Peyer's patch (tissue), 4 donors: Measurements from ENCODE around the gene CCDC177. TPM values are rescaled to one million over a fixed set of nuclear protein-coding genes. Genes with fewer than 3 reads are reported as not detected.

Experiments used
- DNase-seq, 3 donors: peaks; one replicate each; pipeline ENCODE4 v3.0.0-alpha.2; 2017 to 2019
- H3K27ac ChIP-seq, 4 donors: fragments of 200-600 bp; sonication (generic); one replicate each; pipeline ENCODE4 v1.5.1; 2016 to 2019
- H3K27me3 ChIP-seq, 2 donors: fragments of 200-600 bp; sonication (generic); one replicate each; pipeline ENCODE4 v1.5.1; 2019
- H3K36me3 ChIP-seq, 3 donors: fragments of 200-600 bp; sonication (generic); one replicate each; pipeline ENCODE4 v1.5.1; 2016 to 2019
- H3K4me1 ChIP-seq, 4 donors: fragments of 200-600 bp; sonication (generic); one replicate each; pipeline ENCODE4 v1.5.1; 2016 to 2019
- H3K4me3 ChIP-seq, 4 donors: fragments of 200-600 bp; sonication (generic); 1 replicate in 3 of 4; 2 replicates in 1 of 4; pipeline ENCODE4 v1.5.1; 2016 to 2019; ENCODE audit warnings: mild to moderate bottlenecking in 1 of 4
- H3K9me3 ChIP-seq, 4 donors: fragments of 200-600 bp; sonication (generic); one replicate each; pipeline ENCODE4 v1.5.1; 2016 to 2019; ENCODE audit warnings: mild to moderate bottlenecking in 1 of 4
- CTCF ChIP-seq, 6 experiments: fragments of 450-650 bp in 4 of 6; fragments of 200-600 bp in 2 of 6; sonication (generic) in 1 of 6; IDR thresholded peaks; one replicate each; pipeline ENCODE4 v1.5.1; 2017 to 2019; ENCODE audit warnings: antibody characterized with exemption in 6 of 6, mild to moderate bottlenecking in 3 of 6, moderate library complexity in 1 of 6
- POLR2A ChIP-seq, 2 donors: fragments of 450-650 bp; IDR thresholded peaks; one replicate each; pipeline ENCODE4 v1.5.1; 2017; ENCODE audit warnings: antibody characterized with exemption in 2 of 2, mild to moderate bottlenecking in 2 of 2, moderate library complexity in 2 of 2
- total RNA-seq, 4 donors: library from RNA; depleted of rRNA; stranded (reverse); fragments of >200 nt; gene quantifications; one replicate each; pipeline ENCODE4 v1.1.0, GENCODE V29; 2016

The CCDC177 gene
- total RNA-seq, 4 donors from 2014 or later: not detected

DNA sequence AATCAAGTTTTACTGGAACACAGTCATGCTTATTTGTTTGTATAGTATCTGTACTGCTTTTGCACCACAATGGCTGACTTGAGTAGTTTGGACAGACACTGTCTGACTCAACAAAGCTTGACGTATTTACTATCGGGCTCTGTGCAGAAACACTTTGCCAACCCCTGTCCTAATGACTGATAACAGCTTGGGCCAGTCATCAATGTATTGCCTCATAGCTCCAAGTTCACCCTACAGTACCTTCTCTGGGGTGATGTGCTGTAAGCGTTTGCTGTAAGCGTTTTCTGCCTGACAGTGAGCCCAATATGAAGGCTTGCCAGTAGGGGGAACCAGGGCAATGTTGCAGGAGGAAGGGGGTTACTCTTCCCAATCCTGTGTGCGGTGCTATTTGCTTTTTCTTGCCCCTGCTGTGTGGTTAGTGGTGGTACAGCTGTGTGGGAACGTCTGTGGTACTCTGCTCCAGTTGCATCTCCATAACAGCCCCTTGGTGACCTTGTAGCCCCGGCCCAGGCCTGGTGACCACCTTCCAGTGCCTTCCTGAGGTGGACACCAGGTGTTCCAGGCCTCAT, 5.4 kb upstream of the CCDC177 start:
- no peaks in the 10 kb centered on the region for H3K9me3 ChIP-seq
- H3K27me3 ChIP-seq: no peaks in the 10 kb centered on the region
- H3K4me1 ChIP-seq: peaks cover 0 to 7% (median 0%) of the 10 kb centered on the region in 4 donors
- peak overlapping the region in 2 of 4 donors; percentile 31 to 39 for H3K27ac ChIP-seq
- H3K4me3 ChIP-seq: no peak overlapping the region
- no peaks in the 10 kb centered on the region for H3K36me3 ChIP-seq
- peak in 2 of 3 donors; percentile 53 to 79 for DNase-seq
- TF ChIP-seq CTCF (IDR thresholded peaks at IDR 0.05) (peak in 4 of 6 experiments; percentile 15 to 61 (median 52)), POLR2A (IDR thresholded peaks at IDR 0.05) (no peak)

DNA sequence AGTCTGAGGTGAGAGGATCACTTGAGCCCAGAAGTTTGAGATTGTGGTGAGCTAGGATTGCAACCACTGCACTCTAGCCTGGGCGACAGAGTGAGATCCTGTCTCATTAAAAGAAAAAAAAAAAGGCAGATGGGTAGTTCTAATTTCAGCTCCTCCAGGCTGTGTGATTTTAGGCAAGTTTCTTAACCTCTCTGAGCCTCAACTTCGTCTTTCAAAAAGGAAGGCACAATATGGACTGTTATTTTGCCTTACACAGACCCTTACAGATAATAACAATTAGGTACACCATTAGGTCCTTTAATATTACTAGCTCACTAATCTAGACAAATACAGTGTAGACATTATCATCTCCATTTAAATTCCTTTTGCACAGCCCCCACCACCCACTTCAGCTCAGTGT, 4.8 kb upstream of the CCDC177 start:
- H3K27ac ChIP-seq: peak overlapping the region in 1 of 4 donors; percentile 39
- no peak overlapping the region for H3K4me3 ChIP-seq
- H3K36me3 ChIP-seq: no peaks in the 10 kb centered on the region
- TF ChIP-seq POLR2A (IDR thresholded peaks at IDR 0.05) (no peak), CTCF (IDR thresholded peaks at IDR 0.05) (no peak)
- H3K27me3 ChIP-seq: peaks cover 0 to under 1% of the 10 kb centered on the region in 2 donors
- DNase-seq: no peak
- H3K9me3 ChIP-seq: no peaks in the 10 kb centered on the region
- peaks cover 0 to 10% (median under 1%) of the 10 kb centered on the region in 4 donors for H3K4me1 ChIP-seq

- no peak overlapping the region for H3K27ac ChIP-seq
- H3K36me3 ChIP-seq: no peaks in the 10 kb centered on the region
- H3K27me3 ChIP-seq: peaks cover 0 to 38% of the 10 kb centered on the region in 2 donors
- no peaks in the 10 kb centered on the region for H3K9me3 ChIP-seq
- H3K4me3 ChIP-seq: peak overlapping the region in 1 of 4 donors; percentile 44
- DNase-seq: no peak
- peaks cover 0 to 42% (median 15%) of the 10 kb centered on the region in 4 donors for H3K4me1 ChIP-seq
- TF ChIP-seq POLR2A (IDR thresholded peaks at IDR 0.05) (no peak), CTCF (IDR thresholded peaks at IDR 0.05) (no peak)
These were observed 254 bp upstream of the CCDC177 start for GRCh38 chr14:69574954-69575295.

GRCh38 chr14:69573831-69574262, 824 bp downstream of the CCDC177 start:
- H3K4me3 ChIP-seq: peak overlapping the region in 1 of 4 donors; percentile 14
- no peak for DNase-seq
- no peak overlapping the region for H3K27ac ChIP-seq
- TF ChIP-seq POLR2A (IDR thresholded peaks at IDR 0.05): no peak
- TF ChIP-seq CTCF (IDR thresholded peaks at IDR 0.05): no peak
- peaks cover 0 to 35% (median 15%) of the 10 kb centered on the region in 4 donors for H3K4me1 ChIP-seq
- H3K9me3 ChIP-seq: no peaks in the 10 kb centered on the region
- H3K36me3 ChIP-seq: no peaks in the 10 kb centered on the region
- peaks cover 0 to 38% of the 10 kb centered on the region in 2 donors for H3K27me3 ChIP-seq

- H3K4me1 ChIP-seq: peaks cover 0 to 35% (median 15%) of the 10 kb centered on the region in 4 donors
- no peak overlapping the region for H3K27ac ChIP-seq
- peak overlapping the region in 2 of 4 donors; percentile 6 to 14 for H3K4me3 ChIP-seq
- no peak for TF ChIP-seq CTCF (IDR thresholded peaks at IDR 0.05)
- no peak for TF ChIP-seq POLR2A (IDR thresholded peaks at IDR 0.05)
- DNase-seq: no peak
- H3K36me3 ChIP-seq: no peaks in the 10 kb centered on the region
- no peaks in the 10 kb centered on the region for H3K9me3 ChIP-seq
- peaks cover 0 to 38% of the 10 kb centered on the region in 2 donors for H3K27me3 ChIP-seq
These were observed 1.4 kb downstream of the CCDC177 start for GRCh38 chr14:69573205-69573830.
